ENCODE measurements around the gene DMBT1. TPM values are rescaled to one million over a fixed set of nuclear protein-coding genes. Genes with fewer than 3 reads are reported as not detected.

Gene DMBT1
- total RNA-seq, result under 1 TPM in 1 of 4 donors, not detected in 3; 0.63 TPM

DNA sequence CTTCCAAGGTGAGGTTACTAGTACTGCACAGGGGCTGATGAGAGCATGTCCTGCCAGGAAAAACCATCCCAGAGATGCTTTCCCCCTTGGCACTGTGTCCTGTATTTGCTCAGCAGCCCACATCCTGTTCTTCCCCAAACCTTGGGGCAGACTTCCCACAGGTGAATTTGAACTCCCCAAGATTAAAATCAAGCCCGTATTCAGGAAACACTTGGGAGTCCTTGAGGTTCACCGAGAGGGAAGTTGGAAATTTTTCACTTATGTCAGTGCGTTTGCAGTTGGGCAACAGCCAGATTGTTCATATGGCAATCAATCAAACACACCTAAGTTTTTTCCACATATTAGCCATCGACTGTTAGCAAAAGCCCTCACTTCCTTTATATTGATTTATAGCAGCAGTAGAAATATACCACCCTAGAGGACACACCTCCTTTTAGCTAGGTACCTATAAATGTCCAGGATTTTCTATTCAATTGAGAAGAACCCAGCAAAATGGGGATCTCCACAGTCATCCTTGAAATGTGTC lies at the start of gene DMBT1:
Gene DMBT1, plus strand, starts transcription at position 476 of the 526 bp plus-strand sequence. Its CDS starts 17 bp downstream, at position 493.
- intact Hi-C loops (cut with DNase I), result loop anchor here (10.0 kb wide), 1 partner anchor 144 kb away; no protein-coding TSS in a partner anchor
- TF ChIP-seq, protein P1, sequence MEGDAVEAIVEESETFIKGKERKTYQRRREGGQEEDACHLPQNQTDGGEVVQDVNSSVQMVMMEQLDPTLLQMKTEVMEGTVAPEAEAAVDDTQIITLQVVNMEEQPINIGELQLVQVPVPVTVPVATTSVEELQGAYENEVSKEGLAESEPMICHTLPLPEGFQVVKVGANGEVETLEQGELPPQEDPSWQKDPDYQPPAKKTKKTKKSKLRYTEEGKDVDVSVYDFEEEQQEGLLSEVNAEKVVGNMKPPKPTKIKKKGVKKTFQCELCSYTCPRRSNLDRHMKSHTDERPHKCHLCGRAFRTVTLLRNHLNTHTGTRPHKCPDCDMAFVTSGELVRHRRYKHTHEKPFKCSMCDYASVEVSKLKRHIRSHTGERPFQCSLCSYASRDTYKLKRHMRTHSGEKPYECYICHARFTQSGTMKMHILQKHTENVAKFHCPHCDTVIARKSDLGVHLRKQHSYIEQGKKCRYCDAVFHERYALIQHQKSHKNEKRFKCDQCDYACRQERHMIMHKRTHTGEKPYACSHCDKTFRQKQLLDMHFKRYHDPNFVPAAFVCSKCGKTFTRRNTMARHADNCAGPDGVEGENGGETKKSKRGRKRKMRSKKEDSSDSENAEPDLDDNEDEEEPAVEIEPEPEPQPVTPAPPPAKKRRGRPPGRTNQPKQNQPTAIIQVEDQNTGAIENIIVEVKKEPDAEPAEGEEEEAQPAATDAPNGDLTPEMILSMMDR (IDR thresholded peaks at IDR 0.05), result no peak
- TF ChIP-seq EP300 (IDR thresholded peaks at IDR 0.05), result no peak
- no peak for TF ChIP-seq POLR2AphosphoS5 (IDR thresholded peaks at IDR 0.05)
- no peak for TF ChIP-seq POLR2A (IDR thresholded peaks at IDR 0.05; ENCODE audit: low read depth)
- Histone ChIP-seq H3K4me1 (peaks cover 0 to 1% (median under 1%) of the 10 kb centered on the region in 4 donors), H3K9me3 (no peaks in the 10 kb centered on the region), H3K27ac (replicated peaks in 1 of 4) (no peak within 1 kb of the TSS), H3K36me3 (no peaks in the 10 kb centered on the region), H3K27me3 (peaks cover 0 to 56% (median 0%) of the 10 kb centered on the region in 4 donors), H3K4me3 (no peak within 1 kb of the TSS)
- WGBS, result 28% methylated on average over 4 of the region's 4 CpGs
- no peak for DNase-seq (ENCODE audit: extremely low spot score)

DNA sequence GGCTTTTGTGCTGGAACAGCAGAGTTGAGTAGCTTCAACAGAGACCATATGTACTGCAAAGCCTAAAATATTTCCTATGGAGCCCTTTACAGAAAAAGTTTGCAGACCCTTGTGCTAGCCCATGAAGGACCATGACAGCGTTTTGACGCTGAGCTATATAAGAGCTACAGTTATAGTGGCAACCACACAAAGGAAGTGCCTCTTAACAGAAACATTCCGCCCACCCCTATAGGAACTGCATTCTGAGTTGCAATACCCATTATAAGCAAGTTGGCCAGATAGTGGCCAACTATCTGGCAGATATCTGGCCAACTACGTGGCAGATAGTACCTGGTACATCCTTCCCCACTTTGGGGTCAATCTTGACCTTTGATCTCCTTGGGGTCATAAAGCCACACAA lies 47.5 kb upstream of the DMBT1 start:
- H3K4me3 ChIP-seq, result no peak overlapping the region
- H3K4me1 ChIP-seq, result no peaks in the 10 kb centered on the region
- 79% methylated on average over 4 of the region's 4 CpGs for WGBS
- no peak for DNase-seq (ENCODE audit: extremely low spot score)
- intact Hi-C loops (cut with DNase I), result no loop called here
- peaks cover 36 to 98% (median 67%) of the 10 kb centered on the region in 4 donors for H3K36me3 ChIP-seq
- no peak overlapping the region for H3K27ac ChIP-seq (replicated peaks in 1 of 4)
- H3K27me3 ChIP-seq, result no peaks in the 10 kb centered on the region
- no peaks in the 10 kb centered on the region for H3K9me3 ChIP-seq
- TF ChIP-seq POLR2A (IDR thresholded peaks at IDR 0.05; ENCODE audit: low read depth) (no peak), POLR2AphosphoS5 (IDR thresholded peaks at IDR 0.05) (no peak), EP300 (IDR thresholded peaks at IDR 0.05) (no peak)
- TF ChIP-seq, protein P1 (IDR thresholded peaks at IDR 0.05), result no peak

DNA sequence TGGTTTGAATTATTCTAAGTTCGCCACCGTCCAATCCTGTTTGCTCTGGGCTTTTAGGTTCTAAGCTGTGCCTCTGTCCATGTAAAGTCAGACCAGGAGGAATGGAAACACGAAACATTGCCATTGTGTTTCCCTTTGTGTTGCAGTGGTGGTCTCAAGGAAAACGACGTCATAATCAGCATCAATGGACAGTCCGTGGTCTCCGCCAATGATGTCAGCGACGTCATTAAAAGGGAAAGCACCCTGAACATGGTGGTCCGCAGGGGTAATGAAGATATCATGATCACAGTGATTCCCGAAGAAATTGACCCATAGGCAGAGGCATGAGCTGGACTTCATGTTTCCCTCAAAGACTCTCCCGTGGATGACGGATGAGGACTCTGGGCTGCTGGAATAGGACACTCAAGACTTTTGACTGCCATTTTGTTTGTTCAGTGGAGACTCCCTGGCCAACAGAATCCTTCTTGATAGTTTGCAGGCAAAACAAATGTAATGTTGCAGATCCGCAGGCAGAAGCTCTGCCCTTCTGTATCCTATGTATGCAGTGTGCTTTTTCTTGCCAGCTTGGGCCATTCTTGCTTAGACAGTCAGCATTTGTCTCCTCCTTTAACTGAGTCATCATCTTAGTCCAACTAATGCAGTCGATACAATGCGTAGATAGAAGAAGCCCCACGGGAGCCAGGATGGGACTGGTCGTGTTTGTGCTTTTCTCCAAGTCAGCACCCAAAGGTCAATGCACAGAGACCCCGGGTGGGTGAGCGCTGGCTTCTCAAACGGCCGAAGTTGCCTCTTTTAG lies 46.3 kb upstream of the DMBT1 start:
- peak overlapping the region in 2 of 4 donors; percentile 22 to 37 for H3K27ac ChIP-seq (replicated peaks in 1 of 4)

DNA sequence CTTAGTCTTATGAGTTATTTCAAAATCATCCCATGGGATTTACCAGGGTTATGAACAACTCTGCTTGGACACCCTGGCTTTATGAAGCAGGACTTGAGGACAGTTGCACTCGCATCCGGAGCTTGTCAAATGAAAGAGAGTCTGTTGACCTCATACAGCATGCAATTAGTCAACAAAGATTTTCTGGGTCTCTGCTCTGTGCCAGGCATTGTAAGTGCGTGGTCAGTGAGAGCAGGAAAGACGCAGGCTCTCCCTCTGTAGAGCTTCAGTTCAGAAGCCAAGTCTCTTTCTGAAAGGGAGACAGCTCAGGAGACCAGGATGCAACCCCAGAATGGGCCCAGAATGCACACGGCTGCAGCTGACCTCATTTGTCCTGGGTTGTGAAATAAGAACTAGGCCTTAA lies 45.5 kb upstream of the DMBT1 start:
- no peak for DNase-seq (ENCODE audit: extremely low spot score)
- TF ChIP-seq EP300 (IDR thresholded peaks at IDR 0.05) (no peak), POLR2A (IDR thresholded peaks at IDR 0.05; ENCODE audit: low read depth) (no peak), POLR2AphosphoS5 (IDR thresholded peaks at IDR 0.05) (no peak)
- TF ChIP-seq, protein P1 (IDR thresholded peaks at IDR 0.05), result no peak
- H3K4me1 ChIP-seq, result no peaks in the 10 kb centered on the region
- intact Hi-C loops (cut with DNase I), result no loop called here
- H3K9me3 ChIP-seq, result no peaks in the 10 kb centered on the region
- no peaks in the 10 kb centered on the region for H3K27me3 ChIP-seq
- peak overlapping the region in 2 of 4 donors; percentile 37 to 57 for H3K27ac ChIP-seq (replicated peaks in 1 of 4)
- H3K36me3 ChIP-seq, result peaks cover 19 to 79% (median 49%) of the 10 kb centered on the region in 4 donors
- no peak overlapping the region for H3K4me3 ChIP-seq
- 77% methylated on average over 5 of the region's 5 CpGs for WGBS

More for the DNA sequence above, 46.3 kb upstream of the DMBT1 start:
- intact Hi-C loops (cut with DNase I), result no loop called here
- Histone ChIP-seq H3K4me1 (no peaks in the 10 kb centered on the region), H3K36me3 (peaks cover 26 to 86% (median 56%) of the 10 kb centered on the region in 4 donors), H3K27me3 (no peaks in the 10 kb centered on the region), H3K9me3 (no peaks in the 10 kb centered on the region), H3K4me3 (no peak overlapping the region)
- DNase-seq (ENCODE audit: extremely low spot score), result no peak
- TF ChIP-seq, protein P1 (IDR thresholded peaks at IDR 0.05), result no peak
- TF ChIP-seq EP300 (IDR thresholded peaks at IDR 0.05), result no peak
- no peak for TF ChIP-seq POLR2A (IDR thresholded peaks at IDR 0.05; ENCODE audit: low read depth)
- no peak for TF ChIP-seq POLR2AphosphoS5 (IDR thresholded peaks at IDR 0.05)
- 93% methylated on average over 22 of the region's 22 CpGs for WGBS
